K562 (cell line): ENCODE data around the gene RNASEH2A. TPM values are rescaled to one million over a fixed set of nuclear protein-coding genes. Genes with fewer than 3 reads are reported as not detected.

Experiments used
- COPS2 ChIP-seq: fragments of 450-650 bp; conservative IDR thresholded peaks from 2 replicates; pipeline ENCODE4 v1.6.1; 2016; ENCODE audit warnings: mild to moderate bottlenecking, moderate library complexity
- ELF1 ChIP-seq: fragments of 200-800 bp; sonication (Bioruptor generic); IDR thresholded peaks from 2 replicates; pipeline ENCODE4 v1.6.1; 2016; ENCODE audit warnings: missing genetic modification characterization, missing compliant biosample characterization
- HDGF ChIP-seq: fragments of 450-650 bp; IDR thresholded peaks from 2 replicates; pipeline ENCODE4 v1.6.1; 2016
- MCM5 ChIP-seq: fragments of 450-650 bp; IDR thresholded peaks from 2 replicates; pipeline ENCODE4 v1.6.1; 2016; ENCODE audit warnings: low read depth
- MECOM ChIP-seq: fragments of 250-450 bp; sonication (Bioruptor Pico); IDR thresholded peaks from 2 replicates; pipeline ENCODE4 v1.8.0; 2022; ENCODE audit warnings: inconsistent platforms
- NELFE ChIP-seq: IDR thresholded peaks from 2 replicates; pipeline ENCODE4 v1.6.1; 2011; ENCODE audit warnings: mild to moderate bottlenecking; ENCODE audit not compliant: insufficient read depth, insufficient read length
- NONO ChIP-seq, 2 experiments: fragments of 200-400 bp in 1 of 2; fragments of 450-650 bp in 1 of 2; formaldehyde crosslinking in 1 of 2; IDR thresholded peaks; 2 replicates each; pipeline ENCODE4 v1.6.1; 2017; ENCODE audit warnings: low read depth in 2 of 2, mild to moderate bottlenecking in 2 of 2, moderate library complexity in 2 of 2, low read length in 1 of 2
- PHTF2 ChIP-seq: fragments of 250-450 bp; sonication (Bioruptor Pico); IDR thresholded peaks from 2 replicates; pipeline ENCODE4 v1.5.0; 2021; ENCODE audit warnings: mild to moderate bottlenecking
- SIRT6 ChIP-seq: IDR thresholded peaks from one replicate; pipeline ENCODE4 v1.6.1; 2012; ENCODE audit warnings: low read depth, mild to moderate bottlenecking, control low read depth, inconsistent platforms, low read length, moderate library complexity
- STAT5B ChIP-seq: fragments of 250-450 bp; sonication (Bioruptor Pico); IDR thresholded peaks from 2 replicates; pipeline ENCODE4 v1.8.0; 2021; ENCODE audit warnings: mild to moderate bottlenecking, inconsistent platforms
- TEAD1 ChIP-seq, 2 experiments: fragments of 450-650 bp in 1 of 2; sonication (generic) in 1 of 2; formaldehyde crosslinking; IDR thresholded peaks; 2 replicates each; pipeline versions ENCODE4 v1.4.0 to v1.8.0; 2020 to 2022; ENCODE audit warnings: mild to moderate bottlenecking in 2 of 2, missing genetic modification reagents in 1 of 2
- ZBTB1 ChIP-seq: sonication (generic); formaldehyde crosslinking; IDR thresholded peaks from 2 replicates; pipeline ENCODE4 v1.8.1; 2023; ENCODE audit warnings: missing genetic modification reagents, low read depth, mild to moderate bottlenecking, borderline replicate concordance
- ZBTB5 ChIP-seq: fragments of 450-650 bp; IDR thresholded peaks from 2 replicates; pipeline ENCODE4 v1.6.1; 2017; ENCODE audit warnings: antibody characterized with exemption
- ZFP36 ChIP-seq: fragments of 150-350 bp; IDR thresholded peaks from 2 replicates; pipeline ENCODE4 v1.6.1; 2018; ENCODE audit warnings: low read length, low read depth; ENCODE audit not compliant: partially characterized antibody
- ZFPM2 ChIP-seq: fragments of 250-450 bp; sonication (Bioruptor Pico); IDR thresholded peaks from 2 replicates; pipeline ENCODE4 v1.5.1; 2022; ENCODE audit warnings: mild to moderate bottlenecking
- ZHX1 ChIP-seq: fragments of 150-350 bp; conservative IDR thresholded peaks from 2 replicates; pipeline ENCODE4 v1.6.1; 2014; ENCODE audit warnings: low read length
- ZNF232 ChIP-seq: sonication (generic); formaldehyde crosslinking; IDR thresholded peaks from 2 replicates; pipeline ENCODE4 v1.8.0; 2022; ENCODE audit warnings: mild to moderate bottlenecking, missing genetic modification reagents
- ZNF274 ChIP-seq: IDR thresholded peaks from 2 replicates; pipeline ENCODE4 v1.6.1; 2011; ENCODE audit warnings: low read depth, mild to moderate bottlenecking, low read length, moderate library complexity, borderline replicate concordance
- ZNF436 ChIP-seq: fragments of 250-450, 450-650 bp; sonication (Bioruptor Pico); formaldehyde crosslinking; IDR thresholded peaks from 2 replicates; pipeline ENCODE4 v1.7.0; 2020; ENCODE audit warnings: mild to moderate bottlenecking
- ZNF561 ChIP-seq: fragments of 450-650 bp; formaldehyde crosslinking; conservative IDR thresholded peaks from 2 replicates; pipeline ENCODE4 v1.4.0; 2020; ENCODE audit warnings: mild to moderate bottlenecking, moderate library complexity
- ZNF707 ChIP-seq: fragments of 250-450 bp; sonication (Bioruptor Pico); conservative IDR thresholded peaks from 2 replicates; pipeline ENCODE4 v1.8.0; 2022; ENCODE audit warnings: inconsistent platforms, mild to moderate bottlenecking, moderate library complexity
- ZNF740 ChIP-seq, 3 experiments: fragments of 200-800 bp in 1 of 3; sonication (Bioruptor generic) in 1 of 3; sonication (generic) in 1 of 3; formaldehyde crosslinking in 1 of 3; IDR thresholded peaks; 2 replicates each; pipeline versions ENCODE4 v1.6.1 to v1.8.0; 2016 to 2022; ENCODE audit warnings: mild to moderate bottlenecking in 2 of 3, missing compliant biosample characterization in 2 of 3, missing genetic modification characterization in 2 of 3, missing genetic modification reagents in 1 of 3
- ZNF830 ChIP-seq: fragments of 250-450 bp; sonication (Bioruptor Pico); IDR thresholded peaks from 2 replicates; pipeline ENCODE4 v1.5.0; 2021; ENCODE audit warnings: mild to moderate bottlenecking
- polyA plus RNA-seq, 8 experiments: library from polyadenylated mRNA; depleted of rRNA in 4 of 8; stranded (reverse) in 5 of 8; unstranded in 3 of 8; fragments of >200 nt; fragmentation: Nextera tagmentation in 2 of 8; fragmentation: Illumina TruSeq in 1 of 8; extraction: Ambion mirVana in 2 of 8; extraction: Trizol in 1 of 8; gene quantifications; 2 replicates each; pipeline versions ENCODE4 v1.2.1 to v1.2.3, GENCODE V29; 2011 to 2014; ENCODE audit warnings: inconsistent platforms in 1 of 8, missing spikeins in 1 of 8
- total RNA-seq, 7 experiments: library from RNA; depleted of rRNA in 6 of 7; stranded (reverse); fragments of >200 nt in 6 of 7; fragmentation: Illumina TruSeq in 2 of 7; extraction: Trizol in 2 of 7; gene quantifications; 2 replicates each; pipeline versions ENCODE4 v1.2.1 to v1.2.3, GENCODE V29; 2011 to 2021; ENCODE audit warnings: low replicate concordance in 1 of 7

Gene RNASEH2A
- total and polyA plus RNA-seq, 9 of the 15 experiments (the other 6 are each of a cell fraction or from before 2014, with no cell fraction given) = 22.3 to 78.0 (median 61.7) TPM

- TF ChIP-seq ZNF830 (CRISPR knock-in tag) (no peak), ZFPM2 (CRISPR knock-in tag) (no peak), ZBTB1 (CRISPR knock-in tag) (peak; percentile 62; the same call in 1 of the 2 replicates), NELFE (no peak), HDGF (peak; percentile 67; the same call in 1 of the 2 replicates), NONO (IDR thresholded peaks at IDR 0.05; ENCODE audit: low read depth in 2 of 2, low read length in 1 of 2) (peak; percentile 68 to 99; a peak in 3 of 4 replicates), ZNF707 (CRISPR knock-in tag) (0 out of 2 replicates have a peak, but pooled peaks have one; percentile 21), TEAD1 (CRISPR knock-in tag; IDR thresholded peaks at IDR 0.05) (no peak), ZNF436 (CRISPR knock-in tag) (no peak), ZNF561 (no peak), ZBTB5 (no peak), MECOM (CRISPR knock-in tag) (no peak), ZNF740 (CRISPR knock-in tag; IDR thresholded peaks at IDR 0.05) (peak; percentile 34; the same call in 1 of the 2 replicates), ZNF740 (tag; IDR thresholded peaks at IDR 0.05) (no peak), ZFP36 (no peak), ZHX1 (peak; percentile 63; the same call in 1 of the 2 replicates), ZNF274 (no peak; the same call in 1 of the 2 replicates), PHTF2 (no peak), ELF1 (tag) (no peak), MCM5 (no peak), SIRT6 (no peak), ZNF232 (CRISPR knock-in tag) (0 out of 2 replicates have a peak, but pooled peaks have one; percentile 87), COPS2 (no peak), STAT5B (CRISPR knock-in tag) (no peak)
Observed at GRCh38 chr19:12801466-12802266, 4.7 kb upstream of the RNASEH2A start, which contains the start of the genes PRDX2 and THSD8 (continued).
